ENCODE results near the gene NUF2.
"Not testable (repeated sequence)": the region's sequence is repeated elsewhere in the genome, so short reads cannot be mapped to it uniquely, and the experiment has no call there.

Gene NUF2

GRCh38 chr1:163335216-163335615, 13.5 kb downstream of the NUF2 start:
- DNase-seq (ENCODE audit: low spot score) = no peak

- no peak for DNase-seq (ENCODE audit: low spot score)
These were observed 15.9 kb downstream of the NUF2 start for GRCh38 chr1:163337631-163338030.

- DNase-seq (ENCODE audit: low spot score) = no peak
These were observed 24.6 kb downstream of the NUF2 start for GRCh38 chr1:163346326-163346870.

GRCh38 chr1:163347106-163347505, 25.4 kb downstream of the NUF2 start:
- no peak for DNase-seq (ENCODE audit: low spot score)

GRCh38 chr1:163351912-163352311, 30.2 kb downstream of the NUF2 start:
- no peak for DNase-seq (ENCODE audit: low spot score)

GRCh38 chr1:163357378-163357777, 35.6 kb downstream of the NUF2 start:
- DNase-seq (ENCODE audit: low spot score) = no peak

GRCh38 chr1:163358172-163358571, 36.4 kb downstream of the NUF2 start:
- not testable (repeated sequence) for DNase-seq (ENCODE audit: low spot score)

- DNase-seq (ENCODE audit: low spot score) = no peak
These were observed 39.6 kb downstream of the NUF2 start for GRCh38 chr1:163361123-163361934.

GRCh38 chr1:163365186-163365585, 43.4 kb downstream of the NUF2 start:
- no peak for DNase-seq (ENCODE audit: low spot score)

GRCh38 chr1:163366555-163366954, 44.8 kb downstream of the NUF2 start:
- DNase-seq (ENCODE audit: low spot score) = no peak

- DNase-seq (ENCODE audit: low spot score) = no peak
These were observed 46.0 kb downstream of the NUF2 start for GRCh38 chr1:163367721-163368120.

GRCh38 chr1:163372576-163372975, 50.8 kb downstream of the NUF2 start:
- DNase-seq (ENCODE audit: low spot score) = no peak

- no peak for DNase-seq (ENCODE audit: low spot score)
These were observed 56.8 kb downstream of the NUF2 start for GRCh38 chr1:163378554-163378953.

GRCh38 chr1:163379801-163380200, 58.0 kb downstream of the NUF2 start:
- DNase-seq (ENCODE audit: low spot score) = no peak

- no peak for DNase-seq (ENCODE audit: low spot score)
These were observed 59.9 kb downstream of the NUF2 start for GRCh38 chr1:163381487-163382184.

GRCh38 chr1:163382395-163382794, 60.6 kb downstream of the NUF2 start:
- DNase-seq (ENCODE audit: low spot score) = no peak

- DNase-seq (ENCODE audit: low spot score) = no peak
These were observed 65.4 kb downstream of the NUF2 start for GRCh38 chr1:163387146-163387545.

- DNase-seq (ENCODE audit: low spot score) = no peak
These were observed 67.2 kb downstream of the NUF2 start for GRCh38 chr1:163388970-163389369.

GRCh38 chr1:163395790-163396189, 74.0 kb downstream of the NUF2 start:
- no peak for DNase-seq (ENCODE audit: low spot score)

GRCh38 chr1:163397451-163398200, 75.9 kb downstream of the NUF2 start:
- DNase-seq (ENCODE audit: low spot score) = no peak

GRCh38 chr1:163399001-163399400, 77.2 kb downstream of the NUF2 start:
- DNase-seq (ENCODE audit: low spot score) = no peak

- DNase-seq (ENCODE audit: low spot score) = no peak
These were observed 78.3 kb downstream of the NUF2 start for GRCh38 chr1:163399976-163400601.
